HG03378 (cell line): ENCODE results near the gene CRY1.
A peak's percentile ranks its signal among the peaks of the same experiment; 100 is the strongest.
"Not testable (repeated sequence)": the region's sequence is repeated elsewhere in the genome, so short reads cannot be mapped to it uniquely, and the experiment has no call there.

Source experiments
- ATAC-seq: cut with Tn5 transposase; IDR thresholded peaks from one replicate; pipeline ENCODE4 v1.9.1; 2021; ENCODE audit warnings: mild to moderate bottlenecking, moderate library complexity; ENCODE audit not compliant: unreplicated experiment

Gene CRY1

DNA sequence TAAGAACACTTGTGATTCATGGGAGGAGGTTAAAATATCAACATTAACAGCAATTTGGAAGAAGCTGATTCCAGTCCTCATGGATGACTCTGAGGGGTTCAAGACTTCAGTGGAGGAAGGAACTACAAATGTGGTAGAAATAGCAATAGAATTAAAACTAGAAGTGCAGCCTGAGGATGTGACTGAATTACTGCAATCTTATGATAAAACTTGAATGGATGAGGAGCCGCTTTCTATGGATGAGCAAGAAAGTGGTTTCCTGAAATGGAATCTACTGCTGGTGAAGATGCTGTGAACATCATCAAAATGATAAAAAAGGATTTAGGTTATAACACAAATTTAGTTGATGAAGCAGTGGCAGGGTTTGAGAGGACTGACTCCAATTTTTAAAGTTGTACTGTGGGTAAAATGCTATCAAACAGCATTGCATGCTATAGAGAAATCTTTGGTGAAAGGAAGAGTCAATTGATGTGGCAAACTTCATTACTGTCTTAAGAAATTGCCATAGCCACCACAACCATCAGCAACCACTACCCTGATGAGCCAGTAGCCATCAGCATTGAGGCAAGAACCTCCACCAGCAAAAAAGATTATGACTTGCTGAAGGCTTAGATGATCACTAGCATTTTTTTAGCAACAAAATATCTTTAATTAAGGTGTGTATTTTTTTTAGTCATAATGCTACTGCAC, 80.5 kb downstream of the CRY1 start:
- no peak for ATAC-seq

DNA sequence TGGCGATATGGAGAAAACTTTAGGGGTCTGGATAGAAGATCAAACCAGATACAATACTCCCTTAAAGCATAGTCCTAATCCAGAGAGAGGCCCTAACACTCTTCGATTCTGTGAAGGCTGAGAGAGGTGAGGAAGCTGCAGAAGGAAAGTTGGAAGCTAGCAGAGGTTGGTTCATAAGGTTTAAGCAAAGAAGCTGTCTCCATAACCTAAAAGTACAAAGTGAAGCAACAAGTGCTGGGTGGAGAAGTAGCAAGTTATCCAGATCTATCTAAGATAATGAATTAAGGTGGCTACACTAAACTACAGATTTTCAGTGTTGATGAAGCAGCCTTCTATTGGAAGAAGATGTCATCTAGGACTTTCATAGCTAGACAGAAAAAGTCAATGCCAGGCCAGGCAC, 81.8 kb downstream of the CRY1 start:
- no peak for ATAC-seq

DNA sequence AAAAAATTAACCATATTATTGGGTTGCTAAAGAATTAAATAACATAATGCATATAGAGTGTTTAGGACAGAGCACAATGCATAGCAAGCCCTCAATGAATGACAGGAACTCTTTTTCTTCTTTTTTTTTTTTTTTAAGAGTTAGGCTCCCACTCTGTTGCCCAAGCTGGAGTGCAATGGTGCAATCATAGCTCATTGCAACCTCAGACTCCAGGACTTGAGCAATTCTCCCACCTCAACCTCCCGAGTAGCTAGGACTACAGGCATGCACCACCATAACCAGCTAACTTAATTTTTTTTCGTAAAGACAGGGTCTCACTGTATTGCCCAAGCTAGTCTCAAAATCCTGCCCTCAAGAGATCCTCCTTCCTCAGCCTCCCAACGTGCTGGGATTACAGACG, 85.9 kb downstream of the CRY1 start:
- ATAC-seq: no peak

DNA sequence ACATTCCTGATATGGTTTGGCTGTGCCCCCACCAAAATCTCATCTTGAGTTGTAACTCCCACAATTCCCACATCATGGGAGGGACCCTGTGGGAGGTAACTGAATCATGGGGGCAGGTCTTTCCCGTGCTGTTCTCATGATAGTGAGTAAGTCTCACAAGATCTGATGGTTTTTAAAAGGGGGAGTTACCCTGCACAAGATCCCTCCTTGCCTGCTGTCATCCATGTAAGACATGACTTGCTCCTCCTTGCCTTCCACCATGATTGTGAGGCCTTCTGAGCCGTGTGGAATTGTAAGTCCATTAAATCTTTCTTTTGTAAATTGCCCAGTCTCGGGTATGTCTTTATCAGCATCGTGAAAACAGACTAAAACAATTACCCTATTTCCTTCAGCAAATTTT, 90.7 kb downstream of the CRY1 start:
- not testable (repeated sequence) for ATAC-seq

DNA sequence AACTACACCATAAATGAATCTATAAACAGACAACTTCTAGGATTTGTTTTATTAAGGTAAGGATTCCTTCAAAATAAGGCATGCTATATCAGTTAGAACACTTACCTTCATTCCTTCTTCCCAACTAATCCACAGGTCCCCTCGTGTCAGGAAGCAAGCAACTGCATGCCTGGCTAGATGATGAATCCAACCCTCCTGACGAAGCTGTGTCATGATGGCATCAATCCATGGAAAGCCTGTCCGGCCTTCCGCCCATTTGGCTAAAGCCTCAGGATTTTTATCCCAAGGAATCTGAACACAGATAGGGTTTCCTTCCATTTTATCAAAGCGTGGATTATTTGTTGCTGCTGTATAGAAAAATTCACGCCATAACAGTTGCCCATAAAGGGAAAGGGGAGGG, 93.9 kb downstream of the CRY1 start:
- ATAC-seq: no peak

DNA sequence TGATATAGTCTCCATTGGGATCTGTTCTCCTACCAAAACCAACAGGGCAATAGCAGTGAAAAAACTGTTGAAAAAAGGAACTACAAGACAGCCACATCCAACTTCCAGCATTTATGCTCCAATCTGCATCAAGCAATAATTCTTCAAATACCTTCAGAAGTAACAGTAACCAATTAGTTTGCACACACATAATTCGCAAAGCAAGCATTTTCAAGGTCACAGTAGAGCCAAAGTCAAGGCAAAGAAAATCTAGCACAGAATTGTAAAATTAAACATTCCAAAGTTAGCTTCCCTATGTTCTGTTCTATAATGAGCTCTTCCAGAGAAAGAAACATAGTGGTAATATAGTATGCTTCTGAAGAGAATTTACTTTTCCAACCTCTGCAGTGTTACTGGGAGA, 95.4 kb downstream of the CRY1 start:
- no peak for ATAC-seq

DNA sequence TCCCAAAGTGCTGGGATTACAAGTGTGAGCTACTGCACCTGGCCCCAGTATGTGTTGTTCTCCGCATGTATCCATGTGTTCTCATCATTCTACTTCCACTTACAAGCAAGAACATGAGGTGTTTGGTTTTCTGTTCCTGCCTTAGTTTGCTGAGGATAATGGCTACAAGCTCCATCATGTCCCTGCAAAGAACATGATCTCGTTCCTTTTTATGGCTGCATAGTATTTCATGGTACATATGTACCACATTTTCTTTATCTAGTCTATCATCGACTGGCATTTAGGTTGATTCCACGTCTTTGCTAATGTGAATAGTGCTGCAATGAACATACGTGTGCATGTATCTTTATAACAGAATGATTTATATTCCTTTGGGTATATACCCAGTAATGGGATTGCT, 97.2 kb downstream of the CRY1 start:
- not testable (repeated sequence) for ATAC-seq

DNA sequence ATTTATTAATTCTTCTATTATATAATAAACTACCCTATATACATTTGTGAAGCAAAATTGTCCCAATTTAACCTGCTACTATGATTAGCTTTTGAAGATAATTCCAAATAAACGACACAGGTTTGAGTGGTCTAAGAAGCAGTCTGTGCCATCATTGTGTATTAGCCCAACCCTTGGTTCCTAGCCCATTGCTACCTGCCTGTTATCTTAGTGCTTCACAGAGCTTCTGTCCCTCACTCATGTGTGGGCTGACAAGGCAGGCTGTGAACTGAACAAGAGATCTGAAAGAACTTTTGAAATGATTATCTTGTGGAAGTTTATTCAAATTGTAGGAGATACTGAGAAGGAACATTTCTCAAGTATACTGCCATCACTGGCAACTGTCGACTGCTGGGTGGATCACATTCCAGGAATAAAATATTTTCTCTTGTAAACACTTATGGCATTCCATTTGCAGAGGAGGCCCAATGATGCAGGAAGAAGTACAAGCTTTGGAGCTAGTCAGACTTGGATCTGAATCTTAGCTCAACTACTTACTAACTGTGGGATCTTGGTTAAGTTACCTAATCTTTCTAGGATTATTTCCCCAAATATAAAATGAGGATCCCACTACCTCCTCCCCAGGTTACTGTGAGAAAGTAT, 98.6 kb downstream of the CRY1 start:
- ATAC-seq: no peak

DNA sequence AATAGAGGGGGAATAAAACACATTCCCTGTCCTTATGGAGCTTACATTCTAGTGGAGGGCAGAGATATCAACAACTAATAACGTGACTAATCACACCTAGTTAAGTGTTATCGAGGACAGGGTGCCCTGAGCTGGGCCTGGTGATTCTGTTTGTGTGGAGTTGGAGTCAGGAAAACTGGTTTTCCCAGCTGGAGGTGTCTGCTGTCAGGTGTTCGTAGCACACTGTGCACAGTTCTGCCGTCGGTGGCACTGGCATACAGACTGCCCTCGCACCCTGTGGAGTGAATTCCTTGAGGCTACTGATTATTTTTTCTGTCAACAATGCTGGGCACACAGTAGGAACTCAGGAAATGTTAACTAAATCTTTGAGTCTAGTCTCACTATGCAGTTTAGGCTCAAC, 105.5 kb downstream of the CRY1 start:
- no peak for ATAC-seq

DNA sequence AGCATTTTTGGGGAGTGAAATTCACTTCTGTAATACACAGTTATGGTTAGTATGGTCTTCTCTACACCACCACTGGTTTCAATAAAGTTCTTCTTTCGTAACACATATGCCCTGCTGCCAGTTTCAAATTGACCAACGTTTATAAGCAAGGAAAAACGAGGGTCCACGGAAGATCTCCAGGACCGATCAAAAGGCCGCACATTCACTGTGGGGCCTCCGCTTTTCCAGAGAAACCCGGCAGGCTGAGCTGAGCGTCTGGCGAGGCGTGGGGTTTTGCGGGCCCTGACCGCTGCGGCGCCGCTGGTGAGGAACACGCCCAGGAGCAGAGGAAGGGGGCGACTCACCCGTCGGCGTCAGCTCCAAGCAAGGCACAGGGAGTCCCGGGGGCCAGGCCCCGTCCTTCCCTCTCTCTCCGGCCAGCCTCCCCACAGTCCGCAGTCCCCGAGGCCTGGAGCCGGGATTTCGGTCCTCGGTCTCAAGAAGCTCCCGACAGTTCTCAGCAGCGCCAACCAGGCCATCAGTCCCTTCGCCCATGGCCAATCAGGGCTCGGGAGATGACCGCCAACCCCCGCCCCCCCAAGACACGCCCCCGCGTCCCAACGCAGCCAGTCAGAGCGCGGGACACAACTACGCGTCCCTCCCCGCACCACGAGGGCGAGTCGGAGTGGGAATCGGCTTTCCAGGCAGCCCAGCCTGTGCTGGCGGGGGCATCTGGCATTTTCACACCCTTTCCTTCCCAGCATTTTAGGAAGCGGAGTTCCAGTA, 106.5 kb downstream of the CRY1 start, which contains the start of gene MTERF2:
TSS of gene MTERF2 (minus strand) at position 522 of the 765 bp plus-strand sequence. CDS start 8,432 bp downstream, outside the sequence.
- peak; percentile 87 for ATAC-seq

DNA sequence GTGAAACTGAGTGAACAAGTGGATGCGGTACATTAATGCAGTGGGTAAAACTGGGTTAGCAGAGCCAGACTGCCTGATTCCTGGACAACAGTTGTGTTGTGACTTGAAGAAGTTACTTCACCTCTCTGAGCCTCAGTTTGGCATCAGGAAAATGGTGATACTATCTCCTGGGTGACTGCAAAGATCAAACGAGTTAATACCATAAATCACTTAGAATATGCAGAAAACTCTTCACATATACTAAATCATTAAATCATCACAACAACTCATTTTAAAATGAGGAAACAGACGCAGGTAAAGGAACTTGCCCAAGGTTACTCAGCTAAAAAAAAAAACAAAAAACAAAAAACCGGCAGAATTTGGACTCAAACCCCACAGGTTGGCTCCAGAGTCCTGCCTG, 107.2 kb downstream of the CRY1 start:
- ATAC-seq: no peak

DNA sequence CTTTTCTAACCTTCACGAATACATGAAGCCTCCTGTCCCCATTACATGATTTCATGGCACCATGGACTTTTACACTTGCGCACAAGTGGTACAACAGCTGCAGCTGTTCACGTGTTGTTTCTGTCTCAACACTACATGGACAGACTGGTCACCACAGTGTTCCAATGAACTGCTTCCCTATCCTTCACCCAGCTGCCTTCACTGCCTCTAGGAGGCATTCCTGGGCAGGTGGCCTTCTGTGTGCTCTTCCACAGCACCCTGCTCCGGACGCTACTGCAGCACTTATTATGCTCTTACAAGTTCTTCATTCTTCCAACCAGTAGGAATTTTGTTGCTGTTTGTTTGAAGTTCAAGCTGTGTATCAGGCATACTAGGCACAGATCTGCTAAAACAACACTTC, 107.9 kb downstream of the CRY1 start:
- no peak for ATAC-seq

DNA sequence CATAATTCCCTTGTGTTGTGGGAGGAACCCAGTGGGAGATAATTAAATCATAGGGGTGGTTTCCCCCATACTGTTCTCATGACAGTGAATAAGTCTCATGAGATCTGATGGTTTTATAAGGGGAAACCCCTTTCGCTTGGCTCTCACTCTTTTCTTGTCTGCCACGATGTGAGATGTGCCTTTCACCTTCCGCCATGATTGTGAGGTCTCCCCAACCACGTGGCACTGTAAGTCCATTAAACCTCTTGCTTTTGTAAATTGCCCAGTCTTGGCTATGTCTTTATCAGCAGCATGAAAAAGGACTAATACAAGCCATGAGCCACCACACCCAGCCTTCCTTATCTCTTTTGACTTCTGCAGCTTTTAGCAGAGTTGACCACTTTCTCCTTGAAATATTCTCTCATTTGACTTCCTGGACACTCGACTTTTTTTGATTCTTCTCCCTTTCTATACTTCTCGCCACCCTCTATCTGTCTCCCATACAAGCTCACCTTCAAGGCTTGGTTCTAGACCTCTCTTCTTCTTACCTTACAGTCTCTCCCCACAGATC, 108.7 kb downstream of the CRY1 start:
- no peak for ATAC-seq

DNA sequence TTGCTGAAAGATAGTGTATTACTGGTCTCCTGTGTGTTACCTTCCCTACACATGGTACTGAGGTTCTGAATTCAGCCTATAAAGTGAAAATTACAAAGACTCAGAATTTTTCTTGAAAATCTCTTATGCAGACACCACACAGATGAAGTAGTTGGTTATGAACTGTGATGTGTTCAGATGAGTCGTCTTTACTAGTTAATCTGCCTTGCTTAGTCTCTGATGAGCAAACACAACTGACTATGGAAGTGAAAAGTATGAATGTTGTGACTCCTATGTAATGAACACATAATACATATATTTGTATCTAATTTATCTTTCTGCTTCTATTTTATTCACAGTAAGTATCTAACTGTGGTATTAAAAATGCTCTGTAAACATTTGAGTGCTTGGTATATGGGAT, 111.1 kb downstream of the CRY1 start:
- no peak for ATAC-seq

DNA sequence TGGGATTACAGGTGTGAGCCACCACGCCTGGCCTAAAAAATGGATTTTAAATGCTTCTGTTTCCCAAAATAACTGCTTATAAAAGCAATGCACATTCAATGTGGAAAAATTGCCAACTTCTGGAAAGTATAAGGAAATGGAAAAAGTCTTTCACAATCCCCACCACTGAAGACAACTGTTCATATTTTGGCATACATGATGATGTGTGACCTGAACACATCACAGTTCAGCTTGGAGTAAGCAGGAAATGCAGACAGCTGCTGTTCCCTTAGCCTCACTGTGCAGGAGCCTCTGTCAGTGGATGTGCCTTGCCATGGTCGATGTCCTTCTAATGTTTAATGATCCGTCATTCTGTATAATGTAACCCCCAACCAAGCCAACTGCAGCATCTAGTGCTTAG, 111.6 kb downstream of the CRY1 start:
- ATAC-seq: no peak

DNA sequence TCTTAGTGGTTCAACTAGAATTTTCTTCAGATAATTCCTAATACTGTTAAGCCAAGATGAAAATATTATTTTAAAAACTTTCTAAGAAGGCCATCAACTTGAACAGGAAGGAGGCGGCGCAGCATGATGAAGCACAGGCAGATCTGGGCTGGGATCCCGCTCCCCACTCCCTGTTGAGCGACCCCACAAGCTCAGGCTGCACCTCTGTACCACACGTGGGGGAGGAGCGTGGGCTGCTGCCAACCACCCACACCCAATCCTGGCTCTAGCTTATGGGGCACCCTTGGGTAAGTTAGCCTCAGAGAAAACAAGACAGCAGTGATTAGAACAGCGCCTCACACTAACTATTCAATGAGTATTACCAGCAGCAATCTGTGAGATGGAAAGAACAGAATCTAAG, 112.4 kb downstream of the CRY1 start:
- no peak for ATAC-seq

DNA sequence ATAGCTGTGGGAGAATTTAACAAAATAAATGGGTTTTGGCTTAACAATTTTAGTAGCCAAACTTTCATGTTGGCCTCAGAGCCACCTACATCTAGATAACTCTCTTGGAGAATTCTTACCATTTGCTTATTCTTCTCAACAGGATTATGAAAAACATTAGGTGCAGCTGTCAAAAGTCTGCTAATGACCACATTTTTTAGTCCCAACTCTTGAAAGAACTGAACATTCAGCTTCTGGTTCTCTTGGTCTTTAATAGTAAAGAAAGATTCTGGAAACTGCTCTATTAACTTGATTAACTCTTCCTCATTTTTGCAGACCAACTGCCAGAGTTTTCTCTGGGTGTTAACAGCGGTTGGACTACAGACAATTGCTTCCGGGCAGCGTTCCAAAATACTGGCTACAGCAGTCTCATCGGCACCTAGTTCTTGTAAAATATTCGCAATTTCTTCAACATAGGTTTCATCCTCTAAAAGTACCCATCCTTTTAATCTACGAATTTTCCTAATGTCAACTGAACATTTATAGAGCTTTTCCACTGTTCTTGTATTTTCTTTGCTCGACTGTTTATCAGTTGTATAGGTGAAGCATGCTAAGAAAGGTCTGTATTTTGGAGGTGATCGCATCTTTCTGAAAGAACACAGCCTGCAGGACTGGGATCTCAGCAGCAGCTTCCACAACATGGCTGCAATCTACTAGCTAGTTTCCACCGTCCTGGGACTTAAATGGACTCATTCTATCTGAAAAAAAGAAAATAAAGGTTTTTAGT, 115.1 kb downstream of the CRY1 start:
- ATAC-seq: no peak

DNA sequence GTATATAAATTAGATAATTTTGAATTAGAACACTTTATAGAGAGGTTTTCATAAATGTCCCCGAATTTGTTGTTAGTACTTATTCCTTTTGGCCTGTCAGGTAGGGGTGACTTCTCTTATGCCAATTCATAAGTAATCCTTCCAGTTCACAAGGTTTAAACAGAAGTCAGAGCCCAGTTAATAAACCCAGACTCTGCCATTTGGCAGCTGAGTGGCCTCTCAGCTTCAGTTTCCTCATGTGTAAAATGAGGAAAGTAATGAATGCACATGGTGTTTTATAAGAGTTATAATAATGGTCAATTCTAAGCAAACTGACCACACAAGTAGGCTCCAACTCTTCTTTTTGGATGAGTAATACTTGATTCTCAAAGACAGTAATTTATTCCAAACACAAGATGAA, 116.7 kb downstream of the CRY1 start:
- ATAC-seq: no peak

DNA sequence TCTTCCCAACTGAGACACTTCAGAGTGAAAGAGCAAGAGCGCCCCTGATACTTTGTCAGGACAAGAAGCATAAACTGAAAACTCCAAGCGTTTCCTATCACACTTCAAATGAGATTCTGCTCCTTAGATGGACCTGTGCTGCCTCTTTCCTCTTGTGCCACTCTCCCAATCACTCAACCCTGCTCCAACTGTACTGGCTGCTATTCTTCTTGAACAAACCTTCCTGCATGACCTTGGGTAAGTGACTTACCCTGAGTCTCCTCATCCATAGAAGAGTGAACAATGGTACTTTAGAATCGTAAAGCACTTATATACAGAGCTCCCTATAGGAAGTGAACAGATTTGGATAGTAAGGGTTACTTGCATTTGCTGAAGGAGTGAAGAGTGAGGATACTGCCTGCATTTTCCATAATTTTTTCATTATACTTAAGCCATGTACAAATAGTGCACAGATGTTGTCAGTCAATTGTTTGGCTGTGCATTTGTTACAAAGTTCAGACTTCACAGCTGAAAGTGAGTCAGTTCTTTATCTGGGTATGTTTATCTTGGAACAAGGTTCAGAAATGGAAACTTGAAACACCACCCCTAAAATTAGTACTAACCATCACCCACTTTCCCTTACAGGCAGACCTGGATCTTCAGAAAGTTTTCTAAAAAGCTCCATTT, 117.2 kb downstream of the CRY1 start:
- no peak for ATAC-seq

DNA sequence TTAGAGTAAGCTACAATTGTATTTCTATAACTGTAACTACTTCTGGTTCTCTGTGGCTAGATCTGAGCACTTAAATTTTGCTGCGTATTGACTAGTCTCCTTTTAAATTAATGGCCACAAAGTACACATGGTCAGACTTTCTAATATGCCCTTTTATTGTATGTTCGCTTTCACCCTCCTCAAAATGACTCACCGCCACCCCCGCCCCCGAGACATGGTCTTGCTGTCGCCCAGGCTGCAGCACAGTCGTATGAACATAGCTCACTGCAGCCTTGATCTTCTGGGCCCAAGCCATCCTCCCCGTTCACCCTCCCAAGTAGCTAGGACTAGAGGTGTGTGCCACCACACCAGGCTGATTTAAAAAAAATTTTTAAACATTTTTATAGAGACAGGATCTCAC, 118.3 kb downstream of the CRY1 start:
- no peak for ATAC-seq
